ENCODE results near the gene GUCY2D.

GUCY2D gene

GRCh38 chr17:8068736-8069586 lies 66.5 kb downstream of the GUCY2D start:
- no peak for DNase-seq

- no peak for DNase-seq
These were observed 67.1 kb downstream of the GUCY2D start for GRCh38 chr17:8069587-8069860.
